ENCODE measurements around the gene GLIS1. TPM values are rescaled to one million over a fixed set of nuclear protein-coding genes. Genes with fewer than 3 reads are reported as not detected.
"Not testable (repeated sequence)": the region's sequence is repeated elsewhere in the genome, so short reads cannot be mapped to it uniquely, and the experiment has no call there.

The GLIS1 gene
- polyA plus RNA-seq, 3 donors, result 2.2 to 4.8 (median 3.2) TPM

DNA sequence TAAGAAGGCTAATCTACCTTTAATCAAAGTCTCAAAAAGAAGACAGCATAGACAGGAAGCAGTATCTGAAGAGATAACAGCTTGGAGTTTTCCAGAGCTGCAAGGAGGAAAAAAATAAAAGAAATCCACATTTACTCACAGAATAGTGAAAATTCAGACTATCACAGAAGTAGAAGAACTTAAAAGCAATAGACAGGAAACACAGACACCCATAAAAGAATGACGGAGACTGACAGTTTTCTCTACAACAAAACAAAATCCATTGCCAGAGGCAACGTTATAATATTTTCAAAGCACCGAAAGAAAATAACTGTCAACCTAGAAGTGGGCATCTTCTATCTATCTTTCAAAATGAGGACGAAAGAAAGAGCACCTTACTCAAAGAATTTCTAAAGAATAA lies 175.4 kb downstream of the GLIS1 start:
- no peak for DNase-seq (ENCODE audit: extremely low read depth in 1 of 11, low read depth in 9 of 11, low spot score in 4 of 11)

GRCh38 chr1:53562981-53563379 lies 176.0 kb downstream of the GLIS1 start:
- no peak for DNase-seq (ENCODE audit: extremely low read depth in 1 of 11, low read depth in 9 of 11, low spot score in 4 of 11)

GRCh38 chr1:53562291-53562980 lies 176.5 kb downstream of the GLIS1 start:
- DNase-seq (ENCODE audit: extremely low read depth in 1 of 11, low read depth in 9 of 11, low spot score in 4 of 11), result no peak

DNA sequence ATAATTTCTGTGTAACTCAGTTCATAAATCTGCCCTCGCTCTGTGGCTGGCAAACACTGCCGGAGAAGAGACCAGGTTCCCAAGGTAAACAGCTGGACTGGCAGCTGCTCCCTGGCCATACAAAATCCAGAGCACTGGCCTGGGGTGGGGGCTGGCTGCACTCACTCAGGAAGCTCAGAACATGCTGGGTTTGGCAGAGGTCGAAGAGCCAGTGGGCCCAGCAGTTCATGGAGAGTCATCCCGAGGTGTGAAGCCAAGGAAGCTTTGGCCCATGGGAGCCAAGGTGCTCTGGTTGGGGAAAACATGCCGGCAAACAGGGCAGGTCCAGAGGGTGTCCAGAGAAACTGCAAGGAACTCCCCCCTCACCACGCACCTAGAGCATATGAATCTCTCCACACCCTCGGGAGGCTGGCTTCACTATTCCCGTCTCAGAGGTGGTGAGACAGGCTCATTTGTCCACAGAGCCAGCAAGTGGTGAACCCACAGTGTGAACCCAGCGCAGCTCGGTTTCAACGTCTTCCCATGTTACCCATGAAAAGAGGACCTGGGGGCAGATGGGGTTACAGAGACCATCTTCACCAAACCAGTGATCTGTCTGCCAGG lies 177.4 kb downstream of the GLIS1 start:
- DNase-seq (ENCODE audit: extremely low read depth in 1 of 11, low read depth in 9 of 11, low spot score in 4 of 11), result no peak

DNA sequence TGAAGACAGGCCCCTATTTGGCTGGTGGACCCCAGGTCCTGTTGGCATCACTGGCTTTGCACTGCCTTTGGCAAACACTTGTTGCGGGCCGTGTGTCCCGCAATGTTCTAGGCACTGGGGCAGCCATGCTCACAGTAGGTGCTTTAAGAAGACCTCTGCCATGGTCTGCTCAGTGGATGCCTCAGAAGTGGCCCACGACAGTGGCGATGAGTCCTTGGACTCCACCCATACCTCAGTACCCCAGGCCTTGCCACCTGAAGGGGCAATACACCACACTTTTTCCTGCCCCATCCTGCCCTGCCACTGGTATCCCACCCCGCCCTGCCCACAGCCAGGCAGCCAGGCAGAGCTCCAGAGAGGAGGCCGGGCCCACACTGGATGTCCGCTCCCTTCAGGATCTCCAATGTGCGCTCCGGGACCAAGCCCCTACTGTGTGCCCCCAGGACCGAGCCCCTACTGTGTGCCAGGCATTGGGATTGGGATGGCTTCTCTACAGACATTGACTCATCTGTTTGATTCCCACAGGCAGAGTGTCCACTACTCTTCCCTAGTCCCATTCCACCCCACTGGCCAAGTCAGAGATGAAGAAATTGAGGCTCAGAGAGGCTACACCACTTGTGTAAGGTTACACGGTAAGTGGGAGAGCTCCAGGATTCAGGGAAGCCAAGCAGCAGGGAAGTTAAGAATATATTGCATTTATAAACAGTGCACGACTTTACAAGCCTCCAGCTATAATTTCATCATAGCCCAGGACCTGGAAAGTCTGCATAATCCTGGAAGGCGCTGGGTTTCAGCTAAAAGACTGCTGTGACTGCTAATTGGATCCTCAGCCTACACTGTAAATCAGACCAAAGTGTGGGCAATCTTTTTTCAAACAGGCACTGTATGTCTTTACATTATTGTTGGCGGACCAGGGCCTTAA lies 178.1 kb downstream of the GLIS1 start:
- no peak for DNase-seq (ENCODE audit: extremely low read depth in 1 of 11, low read depth in 9 of 11, low spot score in 4 of 11)

DNA sequence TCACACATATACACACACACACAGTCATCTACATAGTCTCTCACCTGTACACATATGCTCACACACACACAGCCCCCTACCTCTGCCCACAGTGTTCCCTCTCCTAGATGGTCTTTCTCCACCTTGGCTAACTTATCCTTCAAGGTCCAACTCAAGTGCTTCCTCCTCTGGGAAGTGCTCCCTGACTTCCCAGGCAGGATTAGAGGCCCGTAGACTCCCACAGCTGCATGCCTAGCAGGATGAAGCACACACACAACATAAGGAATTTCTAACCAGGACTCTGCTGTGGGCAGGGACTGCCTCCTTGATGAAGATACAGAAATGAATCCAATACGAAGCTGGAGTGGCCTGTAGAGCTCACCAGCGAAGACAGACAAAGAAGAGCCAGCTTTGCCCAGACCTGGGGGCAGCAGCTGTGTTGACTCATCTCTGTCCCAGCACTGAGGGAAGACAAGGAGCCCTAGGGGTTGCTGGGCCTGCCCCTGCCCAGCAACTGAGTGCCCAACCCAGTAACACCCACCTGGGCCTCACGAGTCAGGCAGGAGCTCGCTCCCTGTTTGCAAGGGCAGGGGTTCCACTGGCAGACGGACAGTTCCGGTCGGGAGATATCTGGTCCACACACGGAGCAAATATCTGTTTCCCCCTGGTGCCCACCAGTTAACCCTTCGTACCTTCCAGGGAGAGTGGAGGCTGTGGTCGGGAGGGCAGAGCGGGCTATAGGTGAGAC lies 178.9 kb downstream of the GLIS1 start:
- no peak for DNase-seq (ENCODE audit: extremely low read depth in 1 of 11, low read depth in 9 of 11, low spot score in 4 of 11)

- DNase-seq (ENCODE audit: extremely low read depth in 1 of 11, low read depth in 9 of 11, low spot score in 4 of 11), result no peak
Measured at GRCh38 chr1:53559391-53559815, 179.6 kb downstream of the GLIS1 start.

DNA sequence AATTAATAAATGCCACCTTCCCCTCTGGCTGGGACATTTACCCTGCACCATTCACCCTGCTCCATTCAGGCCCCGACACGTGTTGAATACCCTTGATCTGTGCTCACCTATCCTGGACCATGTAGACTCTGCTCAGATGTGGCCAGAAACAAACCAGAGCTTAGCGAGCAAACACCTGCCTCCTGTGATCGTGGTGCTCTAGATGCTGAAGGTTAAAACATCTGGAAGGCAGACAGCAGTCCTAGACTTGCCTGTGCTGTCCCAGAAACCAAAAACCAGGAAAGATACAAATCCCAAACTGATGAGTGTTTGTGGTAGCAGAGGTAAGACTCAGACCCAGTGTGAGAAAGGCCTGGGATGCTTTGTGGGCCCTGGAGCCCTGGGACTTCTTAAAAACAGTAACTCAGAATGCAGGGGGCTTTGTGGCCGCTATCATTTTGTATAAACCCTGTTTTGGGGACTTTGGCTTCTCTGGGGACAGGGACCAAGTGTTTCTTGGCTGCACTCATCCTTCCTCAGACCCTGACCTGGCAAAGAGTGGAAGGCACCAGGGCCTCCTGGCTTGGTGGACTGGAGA lies 180.1 kb downstream of the GLIS1 start:
- DNase-seq (ENCODE audit: extremely low read depth in 1 of 11, low read depth in 9 of 11, low spot score in 4 of 11), result no peak

- DNase-seq (ENCODE audit: extremely low read depth in 1 of 11, low read depth in 9 of 11, low spot score in 4 of 11), result no peak
Measured at GRCh38 chr1:53557830-53558738, 180.9 kb downstream of the GLIS1 start.

DNA sequence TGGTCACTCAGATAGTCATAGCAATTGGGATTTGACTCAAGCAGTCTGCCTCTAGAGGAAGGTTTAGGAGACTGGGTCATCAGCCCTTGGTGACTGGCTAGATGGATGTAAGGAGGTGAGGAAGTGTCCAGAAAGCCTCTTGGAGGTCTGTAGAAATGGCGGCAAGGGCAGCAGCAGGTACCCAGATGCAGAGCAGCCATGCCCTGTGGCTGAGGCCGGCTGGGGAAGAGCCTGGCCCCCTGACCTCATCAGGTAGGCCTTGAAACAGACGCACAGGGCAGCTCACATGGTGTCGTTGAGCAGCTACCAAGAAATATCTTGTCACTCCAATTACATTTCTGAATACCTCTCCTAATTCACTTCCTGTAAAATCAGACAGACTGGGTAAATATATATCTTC lies 181.6 kb downstream of the GLIS1 start:
- DNase-seq (ENCODE audit: extremely low read depth in 1 of 11, low read depth in 9 of 11, low spot score in 4 of 11), result no peak

DNA sequence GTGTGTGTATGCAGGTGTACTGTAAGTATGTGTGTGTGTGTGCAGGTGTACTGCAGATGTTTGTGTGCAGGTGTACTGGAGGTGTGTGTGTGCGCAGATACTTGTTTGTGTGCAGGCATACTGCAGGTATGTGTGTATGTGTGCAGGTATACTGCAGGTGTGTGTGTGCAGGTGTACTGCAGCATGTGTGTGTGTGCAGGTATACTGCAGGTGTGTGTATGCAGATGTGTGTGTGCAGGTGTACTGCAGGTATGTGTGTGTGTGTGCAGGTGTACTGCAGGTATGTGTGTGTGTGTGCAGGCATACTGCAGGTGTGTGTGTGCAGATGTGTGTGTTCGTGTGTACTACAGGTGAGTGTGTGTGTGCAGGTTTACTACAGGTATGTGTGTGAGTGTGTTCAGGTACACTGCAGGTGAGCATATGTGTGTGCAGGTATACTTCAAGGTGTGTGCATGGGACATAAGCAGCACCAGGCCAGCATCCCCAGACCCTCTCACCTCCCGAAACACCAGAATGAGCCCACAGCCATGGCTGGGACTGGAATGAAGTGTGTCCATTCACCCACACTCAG lies 182.2 kb downstream of the GLIS1 start:
- DNase-seq (ENCODE audit: extremely low read depth in 1 of 11, low read depth in 9 of 11, low spot score in 4 of 11), result no peak

DNA sequence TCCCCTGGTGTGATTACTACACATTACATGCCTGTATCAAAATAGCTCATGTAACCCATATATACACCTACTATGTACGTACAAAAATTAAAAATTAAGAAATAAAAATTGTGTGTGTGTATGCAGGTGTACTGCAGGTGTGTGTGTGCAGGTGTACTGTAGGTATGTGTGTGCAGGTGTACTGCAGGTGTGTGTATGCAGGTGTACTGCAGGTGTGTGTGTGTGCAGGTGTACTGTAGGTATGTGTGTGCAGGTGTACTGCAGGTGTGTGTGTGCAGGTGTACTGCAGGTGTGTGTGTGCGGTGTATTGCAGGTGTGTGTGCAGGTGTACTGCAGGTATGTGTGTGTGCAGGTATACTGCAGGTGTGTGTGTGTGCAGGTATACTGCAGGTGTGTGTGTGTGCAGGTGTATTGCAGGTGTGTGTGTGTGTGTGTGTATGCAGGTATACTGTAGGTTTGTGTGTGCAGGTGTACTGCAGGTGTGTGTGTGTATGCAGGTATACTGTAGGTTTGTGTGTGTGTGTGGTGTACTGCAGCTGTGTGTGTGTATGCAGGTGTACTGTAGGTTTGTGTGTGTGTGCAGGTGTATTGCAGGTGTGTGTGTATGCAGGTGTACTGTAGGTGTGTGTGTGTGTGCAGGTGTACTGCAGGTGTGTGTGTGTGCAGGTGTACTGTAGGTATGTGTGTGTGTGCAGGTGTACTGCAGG lies 183.2 kb downstream of the GLIS1 start:
- DNase-seq (ENCODE audit: extremely low read depth in 1 of 11, low read depth in 9 of 11, low spot score in 4 of 11), result not testable (repeated sequence)

DNA sequence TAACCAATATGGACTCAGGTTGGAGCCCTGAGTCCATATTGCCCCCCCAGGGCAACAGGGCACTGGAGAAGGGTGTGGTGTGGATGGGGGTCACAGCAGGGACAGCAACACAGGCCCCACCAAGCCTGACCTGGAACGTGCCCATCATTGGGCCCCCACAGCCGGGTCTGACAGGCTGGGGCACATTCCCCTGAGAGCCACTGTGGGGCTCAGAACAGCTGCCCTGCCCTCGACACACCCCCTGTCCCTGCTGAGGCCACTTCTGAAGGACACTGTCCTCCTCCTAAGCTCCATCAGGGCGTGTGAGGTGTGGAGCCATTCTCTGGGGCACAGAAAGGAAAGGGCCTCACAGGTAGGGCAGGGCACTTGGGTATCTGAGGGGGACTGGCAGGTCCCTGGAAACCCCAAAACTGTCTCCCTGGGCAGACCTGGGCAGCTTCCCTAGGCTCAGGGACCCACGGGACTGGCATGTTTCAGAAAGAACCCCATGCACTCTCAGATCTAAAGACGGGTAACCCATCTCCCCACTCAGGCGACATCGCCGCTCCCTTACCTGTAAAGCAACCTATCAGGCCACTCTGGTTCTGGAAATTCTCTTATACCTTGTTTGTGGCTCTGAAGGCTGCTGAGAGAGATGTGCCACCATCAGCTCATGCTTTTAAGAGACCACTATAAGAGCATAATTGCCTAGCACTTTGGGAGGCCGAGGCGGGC lies 184.2 kb downstream of the GLIS1 start:
- DNase-seq (ENCODE audit: extremely low read depth in 1 of 11, low read depth in 9 of 11, low spot score in 4 of 11), result no peak

GRCh38 chr1:53553734-53554509 lies 185.0 kb downstream of the GLIS1 start:
- no peak for DNase-seq (ENCODE audit: extremely low read depth in 1 of 11, low read depth in 9 of 11, low spot score in 4 of 11)

DNA sequence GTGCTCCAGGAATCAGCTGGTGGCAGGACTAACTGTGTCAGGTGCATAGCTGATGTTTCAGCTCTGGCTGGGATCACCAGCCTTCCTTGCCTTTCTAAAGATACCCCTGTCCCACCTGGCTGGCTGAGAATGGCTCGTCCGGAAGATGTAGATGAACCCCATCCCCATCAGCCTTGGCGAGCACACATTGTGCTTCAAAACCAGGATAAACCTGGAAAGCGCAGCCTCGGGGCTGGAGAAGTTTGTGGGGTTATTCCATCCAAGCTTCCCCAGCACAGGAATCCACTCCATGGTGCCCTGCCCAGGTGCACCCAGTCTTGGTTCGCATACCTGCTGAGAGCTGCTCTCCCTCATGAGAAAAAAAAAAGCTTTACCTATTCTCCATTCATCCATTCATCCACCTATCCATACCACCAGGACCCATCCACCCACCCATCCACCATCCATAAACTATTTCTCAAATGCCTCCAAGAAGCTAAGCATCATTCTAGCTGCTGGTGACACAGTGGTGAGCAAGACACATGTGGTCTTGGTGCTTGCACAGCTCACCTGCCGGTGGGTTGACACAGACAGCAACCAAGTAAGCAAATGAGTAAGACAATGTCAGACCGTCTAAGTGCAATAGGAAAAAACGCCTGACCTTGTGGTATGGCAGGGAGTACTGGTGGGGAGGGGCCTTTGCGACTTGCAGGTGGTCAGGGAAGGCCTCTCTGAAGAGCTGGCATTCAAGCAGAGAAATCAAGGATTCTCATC lies 185.8 kb downstream of the GLIS1 start:
- DNase-seq (ENCODE audit: extremely low read depth in 1 of 11, low read depth in 9 of 11, low spot score in 4 of 11), result no peak
